ENCODE results near the gene SLC25A43. TPM values are rescaled to one million over a fixed set of nuclear protein-coding genes. Genes with fewer than 3 reads are reported as not detected.

The SLC25A43 gene
- total and polyA plus RNA-seq, 8 donors: 0.58 to 36.2 (median 9.7) TPM

GRCh38 chrX:119453202-119453601 is 54.1 kb downstream of the SLC25A43 start:
- Histone ChIP-seq H3K27me3 (no peaks in the 10 kb centered on the region), H3K9me3 (no peaks in the 10 kb centered on the region), H3K4me3 (no peak overlapping the region), H3K36me3 (peaks cover 0 to 18% (median 17%) of the 10 kb centered on the region in 4 donors), H3K4me1 (no peaks in the 10 kb centered on the region), H3K27ac (no peak overlapping the region)
- DNase-seq: no peak
- TF ChIP-seq, protein P1, sequence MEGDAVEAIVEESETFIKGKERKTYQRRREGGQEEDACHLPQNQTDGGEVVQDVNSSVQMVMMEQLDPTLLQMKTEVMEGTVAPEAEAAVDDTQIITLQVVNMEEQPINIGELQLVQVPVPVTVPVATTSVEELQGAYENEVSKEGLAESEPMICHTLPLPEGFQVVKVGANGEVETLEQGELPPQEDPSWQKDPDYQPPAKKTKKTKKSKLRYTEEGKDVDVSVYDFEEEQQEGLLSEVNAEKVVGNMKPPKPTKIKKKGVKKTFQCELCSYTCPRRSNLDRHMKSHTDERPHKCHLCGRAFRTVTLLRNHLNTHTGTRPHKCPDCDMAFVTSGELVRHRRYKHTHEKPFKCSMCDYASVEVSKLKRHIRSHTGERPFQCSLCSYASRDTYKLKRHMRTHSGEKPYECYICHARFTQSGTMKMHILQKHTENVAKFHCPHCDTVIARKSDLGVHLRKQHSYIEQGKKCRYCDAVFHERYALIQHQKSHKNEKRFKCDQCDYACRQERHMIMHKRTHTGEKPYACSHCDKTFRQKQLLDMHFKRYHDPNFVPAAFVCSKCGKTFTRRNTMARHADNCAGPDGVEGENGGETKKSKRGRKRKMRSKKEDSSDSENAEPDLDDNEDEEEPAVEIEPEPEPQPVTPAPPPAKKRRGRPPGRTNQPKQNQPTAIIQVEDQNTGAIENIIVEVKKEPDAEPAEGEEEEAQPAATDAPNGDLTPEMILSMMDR (IDR thresholded peaks at IDR 0.05): no peak
- no peak for TF ChIP-seq POLR2AphosphoS5 (IDR thresholded peaks at IDR 0.05)
- TF ChIP-seq EP300 (IDR thresholded peaks at IDR 0.05): no peak
- TF ChIP-seq POLR2A (IDR thresholded peaks at IDR 0.05): no peak
- WGBS, 5 donors: 58 to 84% (median 79%) methylated on average over 4 of the region's 4 CpGs
- intact Hi-C loops (cut with DNase I; ENCODE audit: low total_unique reads): no loop called here

DNA sequence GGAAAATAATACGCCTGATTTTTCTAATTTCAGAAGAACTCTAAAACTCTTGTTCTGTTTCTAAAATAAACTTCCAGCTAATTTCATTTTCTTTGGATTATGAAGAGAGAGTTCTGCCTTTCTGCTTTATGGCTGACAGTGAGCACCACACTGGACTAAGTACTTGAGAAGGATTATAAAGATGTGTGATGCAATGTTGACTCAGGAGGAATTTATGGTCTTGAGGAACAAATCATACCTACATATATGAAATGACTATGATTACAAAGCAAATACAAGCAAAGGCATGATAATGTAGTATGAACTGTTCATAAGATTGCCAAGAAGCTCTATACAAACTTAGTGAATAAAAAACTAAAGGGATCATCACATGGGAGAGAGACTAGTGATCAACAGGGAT is 56.1 kb downstream of the SLC25A43 start:
- no peak for TF ChIP-seq EP300 (IDR thresholded peaks at IDR 0.05)
- TF ChIP-seq, protein P1 (IDR thresholded peaks at IDR 0.05): no peak
- no peak for TF ChIP-seq POLR2A (IDR thresholded peaks at IDR 0.05)
- no peak for TF ChIP-seq POLR2AphosphoS5 (IDR thresholded peaks at IDR 0.05)
- Histone ChIP-seq H3K27ac (no peak overlapping the region), H3K27me3 (no peaks in the 10 kb centered on the region), H3K9me3 (no peaks in the 10 kb centered on the region), H3K4me1 (no peaks in the 10 kb centered on the region), H3K4me3 (no peak overlapping the region), H3K36me3 (peaks cover 0 to 18% (median 17%) of the 10 kb centered on the region in 4 donors)
- no peak for DNase-seq
- WGBS, 5 donors: 90 to 100% (median 95%) methylated on average over 1 of the region's 1 CpG
- intact Hi-C loops (cut with DNase I; ENCODE audit: low total_unique reads): no loop called here

- 80 to 92% (median 80%) methylated on average over 2 to 4 of the region's 4 CpGs for WGBS, 5 donors
- no peaks in the 10 kb centered on the region for H3K9me3 ChIP-seq
- TF ChIP-seq, protein P1 (IDR thresholded peaks at IDR 0.05): no peak
- TF ChIP-seq POLR2A (IDR thresholded peaks at IDR 0.05) (no peak), EP300 (IDR thresholded peaks at IDR 0.05) (no peak), POLR2AphosphoS5 (IDR thresholded peaks at IDR 0.05) (no peak)
- H3K4me1 ChIP-seq: no peaks in the 10 kb centered on the region
- no peaks in the 10 kb centered on the region for H3K27me3 ChIP-seq
- H3K27ac ChIP-seq: no peak overlapping the region
- no peak for DNase-seq
- intact Hi-C loops (cut with DNase I; ENCODE audit: low total_unique reads): no loop called here
- H3K36me3 ChIP-seq: no peaks in the 10 kb centered on the region
- no peak overlapping the region for H3K4me3 ChIP-seq
Measured at GRCh38 chrX:119459181-119459580, 60.0 kb downstream of the SLC25A43 start.

DNA sequence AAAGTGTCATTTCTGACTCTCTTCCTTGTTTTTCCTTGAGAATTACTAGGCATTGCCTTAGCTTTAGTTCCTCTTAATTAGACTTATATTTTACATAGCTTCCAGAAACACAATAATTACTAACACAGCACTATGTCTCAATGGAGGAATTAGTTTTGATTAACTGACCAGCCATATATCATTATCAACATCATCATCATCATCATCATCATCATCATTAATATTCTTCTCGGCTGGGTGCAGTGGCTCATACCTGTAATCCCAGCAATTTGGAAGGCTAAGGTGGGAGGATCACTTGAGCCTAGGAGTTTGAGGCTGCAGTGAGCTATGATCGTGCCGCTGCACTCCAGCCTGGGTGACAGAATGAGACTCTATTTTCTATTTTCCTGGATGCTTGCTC is 66.4 kb downstream of the SLC25A43 start:
- TF ChIP-seq POLR2A (IDR thresholded peaks at IDR 0.05) (no peak), EP300 (IDR thresholded peaks at IDR 0.05) (no peak), POLR2AphosphoS5 (IDR thresholded peaks at IDR 0.05) (no peak)
- TF ChIP-seq, protein P1 (IDR thresholded peaks at IDR 0.05): no peak
- Histone ChIP-seq H3K4me1 (peaks cover 0 to 20% (median 8%) of the 10 kb centered on the region in 4 donors), H3K9me3 (no peaks in the 10 kb centered on the region), H3K27ac (no peak overlapping the region), H3K27me3 (no peaks in the 10 kb centered on the region), H3K36me3 (peaks cover 7 to 10% (median 9%) of the 10 kb centered on the region in 4 donors), H3K4me3 (no peak overlapping the region)
- no peak for DNase-seq
- WGBS, 5 donors: 85 to 100% (median 91%) methylated on average over 3 of the region's 3 CpGs
- intact Hi-C loops (cut with DNase I; ENCODE audit: low total_unique reads): no loop called here

Data from stomach (tissue), 9 donors.